GM12891 (cell line): ENCODE results near the gene MRPL44.

Experiments used
- POLR2A ChIP-seq: IDR thresholded peaks from 2 replicates; pipeline ENCODE4 v1.6.1; 2011; ENCODE audit warnings: low read depth, low read length, control low read depth
- TAF1 ChIP-seq: IDR thresholded peaks from 2 replicates; pipeline ENCODE4 v1.6.1; 2011; ENCODE audit warnings: low read depth, low read length, control low read depth

- TF ChIP-seq POLR2A (no peak), TAF1 (no peak)
These were observed 37.4 kb downstream of the MRPL44 start for GRCh38 chr2:223994562-223995162.
